ENCODE data around the gene TUSC2. TPM values are rescaled to one million over a fixed set of nuclear protein-coding genes. Genes with fewer than 3 reads are reported as not detected.

TUSC2 gene
- total RNA-seq, 1 experiment from 2014 or later, result 21.2 TPM

DNA sequence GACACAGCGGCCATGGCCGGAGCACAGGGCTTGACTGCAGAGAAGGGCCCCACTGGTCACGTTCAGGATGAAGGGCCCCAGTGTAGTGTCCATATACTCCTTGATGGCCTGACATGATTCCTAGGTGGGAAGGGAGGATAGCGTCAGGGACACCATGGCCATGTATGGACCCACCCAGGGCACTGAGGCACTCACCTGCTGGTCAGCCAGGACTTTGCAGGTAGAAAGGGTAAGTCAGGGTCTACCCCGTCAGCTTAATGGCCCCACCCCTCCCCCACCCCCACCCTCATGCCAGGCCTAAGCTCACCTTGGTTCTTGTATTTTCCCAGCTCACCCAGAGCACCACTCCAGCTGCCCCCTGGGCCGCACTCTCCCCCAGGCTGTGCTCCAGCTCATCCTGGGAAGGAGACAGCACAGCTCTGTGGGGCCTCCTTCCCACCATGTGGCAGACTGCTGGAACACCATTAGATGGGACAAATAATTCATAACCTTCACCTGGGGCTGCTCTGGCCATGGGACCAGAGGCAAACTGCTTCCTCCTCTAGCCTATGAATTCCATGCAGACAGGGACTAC, 27.3 kb downstream of the TUSC2 start:
- no peaks in the 10 kb centered on the region for H3K27me3 ChIP-seq
- no peaks in the 10 kb centered on the region for H3K36me3 ChIP-seq
- no peak overlapping the region; the same call in 1 of the 2 replicates for H3K27ac ChIP-seq
- H3K4me3 ChIP-seq, result no peak overlapping the region
- DNase-seq, result no peak
- peaks cover 8% of the 10 kb centered on the region; the same call in 1 of the 2 replicates for H3K4me1 ChIP-seq
- no peaks in the 10 kb centered on the region for H3K9me3 ChIP-seq (replicated peaks)

DNA sequence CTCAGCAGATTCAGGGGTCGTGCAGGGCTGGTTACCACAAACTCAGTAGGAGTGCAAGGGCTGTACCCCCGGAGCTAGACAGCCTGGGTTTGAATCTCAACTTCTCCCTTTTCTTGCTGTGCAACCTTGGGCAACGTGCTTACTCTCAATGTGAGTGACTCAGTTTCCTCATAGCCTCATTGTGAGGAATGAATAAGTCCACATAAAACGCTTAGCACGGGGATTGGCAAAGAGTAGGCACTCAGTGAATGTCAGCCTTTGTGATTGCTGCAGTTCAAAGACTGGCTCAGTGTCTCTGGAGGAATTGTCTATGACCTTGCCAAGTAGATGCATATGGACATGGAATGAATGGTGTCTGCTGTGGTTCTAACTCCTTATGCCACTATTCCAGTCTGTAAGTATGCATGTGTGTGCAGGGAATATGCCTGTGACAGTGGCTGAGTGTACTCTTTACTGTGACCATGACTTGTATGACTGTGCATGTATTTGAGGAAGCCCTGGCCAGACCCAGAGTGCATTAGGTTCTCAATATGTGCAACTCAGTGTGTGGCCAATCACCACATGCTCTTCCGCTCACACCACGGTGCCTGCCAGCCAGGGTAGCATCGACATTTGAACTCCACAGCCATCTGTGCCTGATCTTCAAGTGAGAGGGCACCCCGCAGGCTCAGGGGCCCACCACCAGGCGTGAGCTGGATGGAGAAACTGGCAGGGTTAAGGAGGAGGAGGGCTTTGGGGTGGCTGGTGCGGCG, 27.9 kb downstream of the TUSC2 start:
- peak overlapping the region; percentile 42 for H3K27ac ChIP-seq
- H3K4me1 ChIP-seq, result peaks cover 8% of the 10 kb centered on the region; the same call in 1 of the 2 replicates
- H3K36me3 ChIP-seq, result no peaks in the 10 kb centered on the region
- H3K9me3 ChIP-seq (replicated peaks), result no peaks in the 10 kb centered on the region
- peak; percentile 29 to 46 for DNase-seq
- H3K27me3 ChIP-seq, result no peaks in the 10 kb centered on the region
- H3K4me3 ChIP-seq, result peak overlapping the region; percentile 70

DNA sequence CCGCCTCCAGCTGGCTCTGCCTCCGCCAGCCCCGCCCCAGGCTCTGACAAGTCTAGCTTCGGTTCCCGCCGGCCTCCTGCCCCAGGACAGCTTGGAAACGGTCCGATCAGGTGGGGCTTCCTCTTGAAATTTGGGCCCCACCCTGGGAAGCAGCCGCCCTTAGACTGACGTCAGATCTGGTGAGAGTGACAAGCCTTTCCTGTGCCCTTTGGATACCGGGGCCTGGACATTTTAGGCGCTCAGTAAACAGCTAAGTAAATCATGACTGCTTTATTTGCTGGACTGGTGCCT, 28.4 kb downstream of the TUSC2 start:
- Histone ChIP-seq H3K4me3 (peak overlapping the region; percentile 70), H3K27ac (peak overlapping the region; percentile 42), H3K9me3 (replicated peaks) (no peaks in the 10 kb centered on the region), H3K4me1 (peaks cover 8% of the 10 kb centered on the region; the same call in 1 of the 2 replicates), H3K36me3 (no peaks in the 10 kb centered on the region), H3K27me3 (no peaks in the 10 kb centered on the region)
- DNase-seq, result no peak

DNA sequence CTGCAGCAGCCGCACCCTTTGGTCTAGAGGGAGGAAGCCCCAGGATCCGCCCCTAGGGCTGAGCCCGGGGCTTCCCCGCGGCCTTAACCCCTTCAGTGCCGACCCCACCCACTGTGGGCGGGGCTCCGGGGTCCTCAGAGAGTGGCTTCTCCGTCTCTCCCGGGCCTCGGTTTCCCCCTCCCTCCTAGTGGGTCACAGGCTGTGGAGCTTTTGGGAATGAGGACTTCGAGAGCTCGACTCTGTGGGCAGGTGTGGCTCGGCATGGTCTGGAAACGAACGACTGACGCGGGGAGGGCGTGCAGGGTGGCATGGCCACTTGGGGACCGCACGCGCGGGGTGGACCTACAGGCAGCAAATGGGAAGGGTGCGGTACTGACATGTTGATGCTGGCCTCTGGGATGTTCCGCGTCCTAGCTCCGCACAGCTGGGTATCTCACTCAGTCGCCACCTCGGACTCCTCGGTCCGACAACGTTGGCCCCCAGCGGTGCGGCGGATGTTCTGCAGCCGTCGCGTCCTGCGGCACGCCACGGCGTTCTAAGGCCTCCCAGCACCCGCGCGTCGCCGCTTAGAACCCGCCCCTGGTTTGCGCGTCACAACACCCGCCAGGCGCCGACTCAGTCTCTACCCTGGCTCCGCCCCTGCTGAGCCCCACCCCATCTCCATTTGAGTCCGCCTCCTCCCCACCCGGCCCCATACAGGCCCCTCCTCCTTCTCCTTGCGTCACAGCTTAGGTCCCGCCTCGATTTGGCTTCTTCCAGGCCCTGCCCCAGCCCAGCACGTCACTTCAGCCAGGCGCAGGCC, 29.0 kb downstream of the TUSC2 start, which contains the start of the genes HYAL3 and NAA80:
Gene HYAL3 (minus strand): TSS at position 570 of the 802 bp plus-strand sequence. CDS start 3,803 bp downstream, outside the sequence.
Gene NAA80 (minus strand): TSS at position 570 of the 802 bp plus-strand sequence. CDS start 1,942 bp downstream, outside the sequence.
- DNase-seq, result peak; percentile 99
- peaks cover 8% of the 10 kb centered on the region; the same call in 1 of the 2 replicates for H3K4me1 ChIP-seq
- peak within 1 kb of the TSS; percentile 42 for H3K27ac ChIP-seq
- no peaks in the 10 kb centered on the region for H3K27me3 ChIP-seq
- no peaks in the 10 kb centered on the region for H3K9me3 ChIP-seq (replicated peaks)
- H3K4me3 ChIP-seq, result peak within 1 kb of the TSS; percentile 70
- no peaks in the 10 kb centered on the region for H3K36me3 ChIP-seq

DNA sequence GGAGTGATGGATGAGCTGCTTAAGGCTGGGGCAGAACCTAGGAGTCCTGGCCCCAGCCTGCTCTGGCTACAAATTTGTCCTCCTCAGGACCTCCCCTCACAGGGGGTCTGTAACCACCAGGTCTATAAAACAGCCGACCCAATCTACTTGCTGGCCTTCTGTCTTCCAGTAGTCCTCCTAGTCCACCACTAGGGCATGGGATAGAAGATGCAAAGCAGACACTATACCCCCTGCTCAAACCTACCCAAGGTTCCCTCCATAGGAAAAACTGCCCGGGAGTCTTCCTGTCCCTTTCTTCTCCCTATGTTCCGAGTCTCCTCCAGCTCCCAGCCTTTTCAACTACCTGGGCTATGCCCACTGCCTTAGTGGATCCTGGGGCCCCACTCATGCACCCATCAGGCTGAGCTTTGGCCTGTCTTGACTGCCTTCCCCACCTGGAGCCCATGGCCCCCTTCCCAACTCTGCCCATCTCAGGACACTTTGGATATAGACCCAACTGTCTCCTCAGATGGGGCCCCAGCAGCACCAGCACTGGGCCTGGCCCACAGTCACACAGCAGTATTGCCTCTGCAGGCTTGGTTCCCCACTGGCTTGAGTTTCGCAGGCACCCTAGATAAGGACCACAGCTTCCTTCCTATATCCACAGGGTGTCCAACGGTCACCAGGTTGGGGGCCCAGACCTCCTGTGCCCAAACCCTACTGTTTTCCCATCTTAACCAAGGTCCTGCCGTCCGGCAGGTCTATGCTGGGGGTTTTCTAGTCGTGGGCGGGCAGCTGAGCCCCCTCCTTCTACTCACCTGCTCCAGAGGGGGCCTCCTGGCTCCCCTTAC, 29.9 kb downstream of the TUSC2 start:
- H3K9me3 ChIP-seq (replicated peaks), result no peaks in the 10 kb centered on the region
- H3K4me1 ChIP-seq, result peaks cover 8% of the 10 kb centered on the region; the same call in 1 of the 2 replicates
- no peaks in the 10 kb centered on the region for H3K36me3 ChIP-seq
- no peak overlapping the region for H3K27ac ChIP-seq
- peak overlapping the region; percentile 70 for H3K4me3 ChIP-seq
- H3K27me3 ChIP-seq, result no peaks in the 10 kb centered on the region
- no peak for DNase-seq

DNA sequence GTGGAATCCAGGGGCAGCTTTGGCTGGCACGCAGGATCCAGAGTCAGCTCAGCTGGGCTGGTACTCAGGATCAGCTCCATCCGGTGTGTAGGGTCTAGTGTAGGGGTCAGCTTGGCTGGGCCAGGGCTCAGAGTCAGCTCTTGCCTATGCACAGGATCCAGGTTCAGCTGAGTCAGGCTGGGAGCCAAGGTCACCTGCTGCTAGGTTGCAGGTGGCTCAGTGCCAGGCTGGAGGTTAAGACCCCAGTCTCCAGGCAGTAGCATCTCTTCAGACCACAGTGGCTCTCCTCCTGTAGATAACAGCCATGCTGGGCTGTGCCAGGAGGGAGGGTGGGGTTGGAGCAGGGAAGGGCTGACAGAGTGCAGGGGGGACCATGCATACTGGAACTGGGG, 30.6 kb downstream of the TUSC2 start:
- H3K36me3 ChIP-seq, result no peaks in the 10 kb centered on the region
- no peak overlapping the region for H3K4me3 ChIP-seq
- peaks cover 8% of the 10 kb centered on the region; the same call in 1 of the 2 replicates for H3K4me1 ChIP-seq
- DNase-seq, result no peak
- H3K27me3 ChIP-seq, result no peaks in the 10 kb centered on the region
- H3K9me3 ChIP-seq (replicated peaks), result no peaks in the 10 kb centered on the region
- no peak overlapping the region for H3K27ac ChIP-seq

DNA sequence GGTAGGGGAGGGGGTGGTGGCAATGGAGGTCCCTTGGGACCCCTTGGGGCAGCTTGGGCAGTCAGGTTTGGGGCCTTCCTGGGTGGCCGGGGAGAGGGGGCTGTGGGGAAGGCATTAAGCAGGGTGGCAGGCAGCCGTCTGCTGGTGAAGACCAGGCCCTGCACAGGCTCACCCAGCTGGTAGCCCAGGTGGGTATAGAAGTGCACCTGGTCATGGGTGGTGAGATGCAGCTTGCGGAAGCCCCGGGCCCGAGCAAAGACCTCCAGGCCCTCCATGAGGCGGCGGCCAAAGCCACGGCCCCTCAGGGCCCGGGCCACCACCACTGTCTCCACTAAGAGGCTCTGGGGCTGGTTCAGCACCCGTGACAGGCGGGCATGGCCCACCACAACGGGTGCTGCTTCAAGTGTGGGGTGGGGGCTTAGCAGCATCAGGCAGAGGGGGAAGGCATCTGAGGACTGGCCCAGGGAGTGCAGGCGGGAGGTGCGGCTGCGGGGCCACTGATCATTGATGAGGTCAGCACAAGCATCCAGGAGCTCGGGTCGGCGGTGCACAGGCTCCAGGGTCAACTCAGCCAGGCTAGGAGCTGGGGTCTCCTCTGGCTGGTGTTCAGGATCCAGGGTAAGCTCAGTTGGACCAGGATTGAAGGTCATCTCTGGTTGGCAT, 31.2 kb downstream of the TUSC2 start:
- Histone ChIP-seq H3K27ac (no peak overlapping the region), H3K4me3 (no peak overlapping the region), H3K36me3 (no peaks in the 10 kb centered on the region), H3K4me1 (peaks cover 8% of the 10 kb centered on the region; the same call in 1 of the 2 replicates), H3K9me3 (replicated peaks) (no peaks in the 10 kb centered on the region), H3K27me3 (no peaks in the 10 kb centered on the region)
- DNase-seq, result no peak

DNA sequence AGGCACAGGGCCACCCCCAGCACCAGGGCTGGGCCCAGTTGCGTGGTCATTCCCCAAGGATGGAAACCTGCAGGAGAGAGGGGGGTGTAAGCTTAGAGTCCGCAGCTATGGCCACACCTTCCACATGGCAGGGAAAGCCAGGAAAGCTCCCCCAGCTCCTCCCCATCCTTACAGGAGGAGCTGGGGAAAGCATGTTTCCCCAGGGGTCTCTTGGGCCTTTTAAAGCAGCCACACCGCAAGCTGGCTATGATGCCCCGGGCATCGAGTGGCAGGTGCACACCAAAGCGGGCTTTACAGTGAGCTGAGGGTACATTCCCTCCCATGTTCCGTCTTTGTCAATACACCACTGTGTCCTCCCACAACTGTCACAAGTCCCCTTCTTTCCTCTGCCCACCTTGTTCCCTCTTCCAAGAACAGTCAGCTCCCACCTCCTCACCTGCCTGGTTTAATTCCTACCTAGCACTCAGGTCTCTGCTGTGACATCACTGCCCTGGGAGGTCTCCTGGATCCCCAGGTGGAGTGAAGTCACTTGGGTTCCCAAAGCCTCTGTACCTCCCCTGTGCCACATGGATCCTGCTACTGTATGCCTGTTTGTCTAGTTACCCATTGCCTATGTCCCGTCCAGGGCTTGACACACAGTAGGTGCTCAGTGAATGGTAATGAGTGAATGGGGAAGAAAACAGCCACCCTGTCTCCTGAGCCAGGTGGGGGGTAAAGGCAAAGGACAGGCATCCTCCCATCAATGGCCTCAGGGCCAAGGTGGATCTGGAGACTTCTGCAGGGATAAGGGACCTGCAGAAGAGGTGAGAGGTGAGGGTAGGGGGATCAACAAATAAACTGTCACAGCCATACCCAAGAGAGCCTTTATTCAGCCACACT, 32.2 kb downstream of the TUSC2 start:
- Histone ChIP-seq H3K4me3 (no peak overlapping the region), H3K27me3 (no peaks in the 10 kb centered on the region), H3K4me1 (peaks cover 8% of the 10 kb centered on the region; the same call in 1 of the 2 replicates), H3K27ac (no peak overlapping the region), H3K9me3 (replicated peaks) (no peaks in the 10 kb centered on the region), H3K36me3 (no peaks in the 10 kb centered on the region)
- no peak for DNase-seq

DNA sequence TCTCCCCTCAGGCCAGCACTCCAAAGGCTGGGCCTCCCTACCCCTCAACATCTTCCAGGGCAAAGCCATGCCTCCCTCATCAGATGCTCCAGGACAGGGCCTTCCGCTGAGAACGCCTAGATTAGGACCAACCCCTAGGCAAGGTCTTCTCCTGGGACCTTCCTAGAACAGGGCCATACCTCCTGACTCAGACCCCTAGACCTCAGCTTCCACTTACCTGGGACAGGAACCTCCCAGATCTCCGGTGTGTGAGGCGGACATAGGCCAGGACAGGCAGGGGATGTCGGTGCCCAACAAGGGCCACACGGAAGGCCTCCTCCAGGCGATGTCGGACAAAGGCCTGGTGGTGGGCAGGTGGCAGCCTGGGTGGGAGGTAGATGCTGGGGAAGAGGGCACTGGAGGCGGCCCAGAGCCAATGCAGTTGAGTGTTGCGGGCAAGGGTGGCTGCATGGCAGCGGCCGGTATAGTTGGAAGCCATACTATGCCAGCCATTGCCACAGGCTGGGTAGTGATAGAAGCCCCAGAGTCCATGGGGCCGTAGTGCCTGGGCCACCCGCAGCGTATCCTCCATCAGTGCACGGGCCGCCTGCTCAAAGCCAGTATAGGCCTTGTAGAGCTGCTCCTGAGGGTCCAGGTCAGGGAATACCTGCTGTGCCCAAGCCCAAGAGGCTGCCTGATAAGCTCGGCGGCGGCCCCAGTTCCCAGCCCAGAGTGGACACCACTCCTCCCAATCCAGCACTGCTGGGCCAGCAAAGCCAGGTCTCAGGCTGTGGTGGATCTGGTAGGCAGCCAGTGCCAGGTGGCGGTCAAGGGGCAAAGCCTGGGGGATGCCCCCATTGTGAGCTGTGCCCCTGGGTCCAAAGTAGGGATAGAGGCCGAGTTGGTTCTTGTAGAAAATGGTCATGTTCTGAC, 33.3 kb downstream of the TUSC2 start:
- Histone ChIP-seq H3K36me3 (peaks cover 8% of the 10 kb centered on the region), H3K27ac (no peak overlapping the region), H3K27me3 (no peaks in the 10 kb centered on the region), H3K9me3 (replicated peaks) (no peaks in the 10 kb centered on the region), H3K4me1 (no peaks in the 10 kb centered on the region; the same call in 1 of the 2 replicates), H3K4me3 (no peak overlapping the region)
- no peak for DNase-seq

DNA sequence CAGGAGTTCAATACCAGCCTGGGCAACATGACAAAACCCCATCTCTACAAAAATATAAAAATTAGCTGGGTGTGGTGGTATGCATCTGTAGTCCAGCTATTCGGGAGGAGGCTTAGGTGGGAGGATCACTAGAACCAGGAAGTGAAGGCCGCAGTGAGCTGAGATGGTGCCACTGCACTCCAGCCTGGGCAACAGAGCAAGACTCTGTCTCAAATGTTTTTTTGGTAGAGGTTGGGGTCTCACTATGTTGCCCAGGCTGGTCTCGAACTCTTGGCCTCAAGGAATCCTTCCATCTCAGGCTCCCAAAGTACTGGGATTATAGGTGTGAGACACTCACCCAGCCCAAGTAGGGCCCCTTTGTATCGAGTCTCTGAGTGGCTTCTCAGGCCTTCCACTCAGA, 33.9 kb downstream of the TUSC2 start:
- Histone ChIP-seq H3K4me3 (no peak overlapping the region), H3K4me1 (no peaks in the 10 kb centered on the region; the same call in 1 of the 2 replicates), H3K36me3 (peaks cover 13% of the 10 kb centered on the region), H3K27me3 (no peaks in the 10 kb centered on the region), H3K9me3 (replicated peaks) (no peaks in the 10 kb centered on the region), H3K27ac (no peak overlapping the region)
- DNase-seq, result no peak

DNA sequence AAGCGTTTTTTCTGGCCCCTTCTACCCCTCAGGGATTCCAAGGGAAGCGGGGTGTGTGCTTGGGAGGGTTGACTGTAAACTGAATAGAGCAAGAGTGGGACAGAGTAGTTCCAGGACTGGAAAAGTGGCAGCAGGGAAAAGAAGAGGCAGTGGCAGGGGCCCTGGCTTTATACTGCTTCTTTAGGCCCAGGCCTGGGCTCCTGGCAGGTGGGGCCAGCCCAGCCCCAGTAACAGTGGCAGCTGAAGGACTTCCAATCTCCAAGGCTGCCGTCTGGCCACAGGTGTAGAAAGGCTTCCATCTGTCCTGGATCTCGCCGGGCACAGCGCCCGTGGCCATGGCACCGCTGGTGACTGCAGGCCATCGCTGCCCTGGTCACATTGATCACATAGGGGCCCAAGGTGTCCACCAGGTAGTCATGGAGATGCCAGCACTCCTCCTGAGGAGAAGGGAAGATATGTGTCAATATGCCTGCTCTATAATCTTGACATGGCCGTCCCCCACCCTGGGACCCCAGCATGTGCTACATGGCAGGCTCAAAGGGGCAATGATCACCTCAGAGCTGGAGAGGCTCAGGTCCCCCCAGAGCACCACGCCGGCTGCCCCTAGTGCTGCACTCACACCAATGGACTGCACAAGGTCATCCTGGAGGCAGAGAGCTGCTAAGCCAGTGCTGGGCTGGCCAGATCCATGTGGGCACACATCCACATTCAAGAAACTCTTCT, 34.8 kb downstream of the TUSC2 start:
- Histone ChIP-seq H3K4me1 (no peaks in the 10 kb centered on the region; the same call in 1 of the 2 replicates), H3K27me3 (no peaks in the 10 kb centered on the region), H3K4me3 (peak overlapping the region; percentile 79), H3K9me3 (replicated peaks) (no peaks in the 10 kb centered on the region), H3K36me3 (peaks cover 19% of the 10 kb centered on the region), H3K27ac (no peak overlapping the region; the same call in 1 of the 2 replicates)
- no peak for DNase-seq
